Breast epithelium (tissue), 3 donors: ENCODE measurements around the gene PC.

Experiments used
- CTCF ChIP-seq, 3 donors: fragments of 450-650 bp; IDR thresholded peaks; one replicate each; pipeline ENCODE4 v1.5.1; 2016 to 2017; ENCODE audit warnings: antibody characterized with exemption in 3 of 3, mild to moderate bottlenecking in 3 of 3, moderate library complexity in 3 of 3
- POLR2A ChIP-seq: fragments of 450-650 bp; IDR thresholded peaks from one replicate; pipeline ENCODE4 v1.6.1; 2016; ENCODE audit warnings: antibody characterized with exemption, mild to moderate bottlenecking, moderate library complexity
- POLR2AphosphoS5 ChIP-seq, 3 donors: sonication (generic); formaldehyde crosslinking; IDR thresholded peaks; one replicate each; pipeline ENCODE4 v1.6.1; 2017; ENCODE audit warnings: antibody characterized with exemption in 3 of 3

- TF ChIP-seq CTCF (IDR thresholded peaks at IDR 0.05) (no peak), POLR2A (no peak), POLR2AphosphoS5 (IDR thresholded peaks at IDR 0.05) (no peak)
Measured at GRCh38 chr11:66918741-66919140, 39.4 kb downstream of the PC start.
